HCT116 (cell line): Measurements from ENCODE around the gene COX6A2. TPM values are rescaled to one million over a fixed set of nuclear protein-coding genes. Genes with fewer than 3 reads are reported as not detected.

Source experiments
- ATAC-seq: fragments of 200-7000 bp; cut with Tn5 transposase; 2 replicates; pipeline ENCODE4 v1.9.1; 2020; ENCODE audit warnings: mild to moderate bottlenecking, moderate library complexity
- BruUV-seq: library from RNA; stranded (reverse); fragments of 400-500 nt; replicated peaks from 2 replicates; lab custom pipeline; 2021; lab: Mats Ljungman, UMichigan
- CTCF ChIA-PET: fragments of 300-600 bp; sonication (Branson Sonifier 250); formaldehyde crosslinking; loops from one replicate; lab custom pipeline; 2021; ENCODE audit warnings: antibody characterized with exemption; lab: Charles Lee
- POLR2A ChIA-PET: fragments of 300-600, 350-600 bp; sonication (Branson Sonifier 250); formaldehyde crosslinking; loops from one replicate; lab custom pipeline; 2021; ENCODE audit warnings: antibody characterized with exemption; lab: Charles Lee
- RAD21 ChIA-PET, 2 experiments: fragments of 300-600 bp; sonication (Branson Sonifier 250); formaldehyde crosslinking; loops; one replicate each; lab custom pipeline; 2023; ENCODE audit warnings: low total read pairs in 2 of 2; ENCODE audit not compliant: uncharacterized antibody in 2 of 2, unreplicated experiment in 2 of 2, low non-redundant PET in 1 of 2; lab: Charles Lee
- DNase-seq: peaks from one replicate; pipeline ENCODE4 v3.0.0-alpha.2; 2010; ENCODE audit warnings: low read depth, low spot score
- H2AFZ ChIP-seq: fragments of 200-600 bp; shearing (Covaris generic), sonication (generic); 2 replicates; pipeline ENCODE4 v1.6.1; 2017; ENCODE audit warnings: low read depth, mixed run types, mixed read lengths, antibody characterized with exemption, low read length; ENCODE audit not compliant: poor library complexity, severe bottlenecking
- H3K27ac ChIP-seq: 2 replicates; pipeline ENCODE4 v1.5.1; 2012; ENCODE audit warnings: low read depth, low read length
- H3K27me3 ChIP-seq: fragments of 200-600 bp; sonication (generic); 2 replicates; pipeline ENCODE4 v1.6.1; 2016; ENCODE audit warnings: mixed run types, low read length, mixed read lengths; ENCODE audit not compliant: insufficient read depth
- H3K36me3 ChIP-seq, 2 experiments: fragments of 200-500 bp in 1 of 2; fragments of 200-600 bp in 1 of 2; sonication (Bioruptor generic) in 1 of 2; sonication (generic) in 1 of 2; 2 replicates each; pipeline versions ENCODE4 v1.5.1 to v1.6.1; 2014 to 2016; ENCODE audit warnings: low read length in 2 of 2, inconsistent platforms in 1 of 2, mixed read lengths in 1 of 2, mixed run types in 1 of 2; ENCODE audit not compliant: insufficient read depth in 2 of 2, control insufficient read depth in 1 of 2
- H3K4me1 ChIP-seq, 2 experiments: fragments of 200-600 bp in 1 of 2; sonication (generic) in 1 of 2; 2 replicates each; pipeline versions ENCODE4 v1.5.1 to v1.6.1; 2012 to 2017; ENCODE audit warnings: low read length in 2 of 2, inconsistent platforms in 1 of 2, mild to moderate bottlenecking in 1 of 2, mixed read lengths in 1 of 2, mixed run types in 1 of 2, moderate library complexity in 1 of 2; ENCODE audit not compliant: insufficient read depth in 2 of 2, control insufficient read depth in 1 of 2
- H3K4me2 ChIP-seq: fragments of 200-600 bp; sonication (generic); 2 replicates; pipeline ENCODE4 v1.6.1; 2017; ENCODE audit warnings: mixed run types, low read length, mixed read lengths
- H3K4me3 ChIP-seq, 2 experiments: fragments of 200-600 bp in 1 of 2; sonication (generic) in 1 of 2; replicated peaks in 1 of 2; 2 replicates each; pipeline ENCODE4 v1.5.1; 2011 to 2016; ENCODE audit warnings: low read length in 2 of 2, control low read depth in 1 of 2, low read depth in 1 of 2, mild to moderate bottlenecking in 1 of 2, mixed read lengths in 1 of 2, mixed run types in 1 of 2
- H3K79me2 ChIP-seq: fragments of 200-600 bp; sonication (generic); 2 replicates; pipeline ENCODE4 v1.6.1; 2017; ENCODE audit warnings: mild to moderate bottlenecking, mixed run types, low read length, moderate library complexity, mixed read lengths; ENCODE audit not compliant: insufficient read depth
- H3K9ac ChIP-seq: fragments of 200-600 bp; sonication (generic); 2 replicates; pipeline ENCODE4 v1.6.1; 2016; ENCODE audit warnings: low read length, mixed read lengths
- H3K9me2 ChIP-seq: fragments of 200-600 bp; sonication (generic), shearing (Covaris generic); 2 replicates; pipeline ENCODE4 v1.6.1; 2017; ENCODE audit warnings: mixed run types, mild to moderate bottlenecking, moderate library complexity; ENCODE audit not compliant: insufficient read depth
- H3K9me3 ChIP-seq, 2 experiments: fragments of 200-500 bp in 1 of 2; fragments of 200-600 bp in 1 of 2; sonication (Bioruptor generic) in 1 of 2; sonication (generic) in 1 of 2; 2 replicates each; pipeline ENCODE4 v1.6.1; 2014 to 2017; ENCODE audit warnings: low read length in 2 of 2, mixed read lengths in 2 of 2, inconsistent platforms in 1 of 2, low read depth in 1 of 2, mild to moderate bottlenecking in 1 of 2, mixed run types in 1 of 2, moderate library complexity in 1 of 2; ENCODE audit not compliant: control insufficient read depth in 1 of 2, insufficient read depth in 1 of 2
- H4K20me1 ChIP-seq: fragments of 200-600 bp; sonication (generic), shearing (Covaris generic); 2 replicates; pipeline ENCODE4 v1.6.1; 2017; ENCODE audit warnings: mixed run types, mild to moderate bottlenecking, moderate library complexity; ENCODE audit not compliant: insufficient read depth
- CBX3 ChIP-seq: IDR thresholded peaks from 2 replicates; pipeline ENCODE4 v1.6.1; 2012; ENCODE audit warnings: low read depth
- CEBPB ChIP-seq: IDR thresholded peaks from 2 replicates; pipeline ENCODE4 v1.6.1; 2012; ENCODE audit warnings: low read depth
- ELF1 ChIP-seq: IDR thresholded peaks from 2 replicates; pipeline ENCODE4 v1.6.1; 2012; ENCODE audit warnings: low read depth, borderline replicate concordance
- EZH2 ChIP-seq: fragments of 200-600 bp; sonication (generic); IDR thresholded peaks from 2 replicates; pipeline ENCODE4 v1.6.1; 2017; ENCODE audit warnings: antibody characterized with exemption, mixed run types
- EZH2phosphoT487 ChIP-seq: fragments of 200-600 bp; IDR thresholded peaks from 2 replicates; pipeline ENCODE4 v1.6.1; 2018; ENCODE audit warnings: antibody characterized with exemption, borderline replicate concordance
- FOSL1 ChIP-seq: IDR thresholded peaks from 2 replicates; pipeline ENCODE4 v1.6.1; 2012; ENCODE audit warnings: low read depth
- JUND ChIP-seq: IDR thresholded peaks from 2 replicates; pipeline ENCODE4 v1.6.1; 2012
- RAD21 ChIP-seq: IDR thresholded peaks from 2 replicates; pipeline ENCODE4 v1.6.1; 2012; ENCODE audit warnings: low read depth, mild to moderate bottlenecking
- SIN3A ChIP-seq: IDR thresholded peaks from 2 replicates; pipeline ENCODE4 v1.6.1; 2012; ENCODE audit warnings: low read depth
- SP1 ChIP-seq: IDR thresholded peaks from 2 replicates; pipeline ENCODE4 v1.6.1; 2012; ENCODE audit warnings: low read depth
- SRF ChIP-seq: IDR thresholded peaks from 2 replicates; pipeline ENCODE4 v1.6.1; 2012; ENCODE audit warnings: low read depth
- YY1 ChIP-seq: IDR thresholded peaks from 2 replicates; pipeline ENCODE4 v1.6.1; 2011; ENCODE audit warnings: low read length, low read depth, moderate library complexity, mild to moderate bottlenecking; ENCODE audit not compliant: insufficient replicate concordance; ENCODE audit errors: extremely low read depth
- ZFX ChIP-seq: fragments of 450-650 bp; IDR thresholded peaks from 2 replicates; pipeline ENCODE4 v1.6.1; 2017
- ZNF274 ChIP-seq: fragments of 200-500 bp; sonication (Bioruptor generic); IDR thresholded peaks from 2 replicates; pipeline ENCODE4 v1.6.1; 2014; ENCODE audit warnings: mild to moderate bottlenecking, low read depth, low read length, inconsistent platforms
- intact Hi-C: fragments of 100-400 bp; cut with micrococcal nuclease; formaldehyde crosslinking; loops from 2 replicates; pipeline ENCODE4 v1.10.0; 2022
- total RNA-seq: library from RNA; stranded (reverse); gene quantifications from one replicate; pipeline ENCODE4 v1.2.1, GENCODE V29; 2021; ENCODE audit not compliant: unreplicated experiment
- TF ChIP-seq, protein P1 (sequence below): IDR thresholded peaks from 2 replicates; pipeline ENCODE4 v1.6.1; 2011; ENCODE audit warnings: mild to moderate bottlenecking, low read length, moderate library complexity; ENCODE audit not compliant: insufficient replicate concordance; ENCODE audit errors: extremely low read depth
- TF ChIP-seq, protein P2 (sequence below): IDR thresholded peaks from 2 replicates; pipeline ENCODE4 v1.6.1; 2012; ENCODE audit warnings: low read depth
- TF ChIP-seq, protein P3 (sequence below): IDR thresholded peaks from 2 replicates; pipeline ENCODE4 v1.6.1; 2012
- TF ChIP-seq, protein P4 (sequence below), 3 experiments: fragments of 200-600 bp in 1 of 3; sonication (generic) in 1 of 3; IDR thresholded peaks in 2 of 3; conservative IDR thresholded peaks in 1 of 3; 2 replicates each; pipeline ENCODE4 v1.5.1; 2012 to 2017; ENCODE audit warnings: low read depth in 2 of 3, low read length in 2 of 3, antibody characterized with exemption in 1 of 3, borderline replicate concordance in 1 of 3, control low read depth in 1 of 3, mild to moderate bottlenecking in 1 of 3, mixed read lengths in 1 of 3, mixed run types in 1 of 3, moderate library complexity in 1 of 3; ENCODE audit not compliant: insufficient read depth in 1 of 3

Gene COX6A2
- total RNA-seq, 1 experiment from 2014 or later = not detected

DNA sequence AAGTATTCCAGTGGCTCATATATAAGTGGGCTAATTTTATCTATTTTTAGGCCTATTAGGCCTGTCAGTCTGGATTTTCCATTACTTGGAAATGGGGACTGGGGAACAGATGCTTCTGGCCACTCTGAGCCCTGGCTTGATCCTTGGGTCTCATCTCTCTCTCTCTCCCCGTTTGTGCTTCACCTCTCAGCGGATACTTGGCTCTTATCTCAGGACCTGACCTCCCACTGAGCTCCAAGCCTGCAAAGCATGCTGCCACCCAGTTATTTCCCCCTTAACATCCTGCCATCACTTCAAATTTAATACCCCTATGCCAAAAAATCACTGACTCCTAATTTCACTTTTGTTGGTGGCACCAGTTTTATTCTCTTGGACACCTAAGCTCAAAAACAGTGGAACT lies 10.3 kb upstream of the COX6A2 start:
- no peak overlapping the region for H3K4me3 ChIP-seq
- H3K36me3 ChIP-seq = no peaks in the 10 kb centered on the region
- no peak overlapping the region for H3K4me2 ChIP-seq
- TF ChIP-seq SRF = no peak
- TF ChIP-seq ZFX = no peak
- TF ChIP-seq, protein P1, sequence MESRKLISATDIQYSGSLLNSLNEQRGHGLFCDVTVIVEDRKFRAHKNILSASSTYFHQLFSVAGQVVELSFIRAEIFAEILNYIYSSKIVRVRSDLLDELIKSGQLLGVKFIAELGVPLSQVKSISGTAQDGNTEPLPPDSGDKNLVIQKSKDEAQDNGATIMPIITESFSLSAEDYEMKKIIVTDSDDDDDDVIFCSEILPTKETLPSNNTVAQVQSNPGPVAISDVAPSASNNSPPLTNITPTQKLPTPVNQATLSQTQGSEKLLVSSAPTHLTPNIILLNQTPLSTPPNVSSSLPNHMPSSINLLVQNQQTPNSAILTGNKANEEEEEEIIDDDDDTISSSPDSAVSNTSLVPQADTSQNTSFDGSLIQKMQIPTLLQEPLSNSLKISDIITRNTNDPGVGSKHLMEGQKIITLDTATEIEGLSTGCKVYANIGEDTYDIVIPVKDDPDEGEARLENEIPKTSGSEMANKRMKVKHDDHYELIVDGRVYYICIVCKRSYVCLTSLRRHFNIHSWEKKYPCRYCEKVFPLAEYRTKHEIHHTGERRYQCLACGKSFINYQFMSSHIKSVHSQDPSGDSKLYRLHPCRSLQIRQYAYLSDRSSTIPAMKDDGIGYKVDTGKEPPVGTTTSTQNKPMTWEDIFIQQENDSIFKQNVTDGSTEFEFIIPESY = no peak
- TF ChIP-seq, protein P2, sequence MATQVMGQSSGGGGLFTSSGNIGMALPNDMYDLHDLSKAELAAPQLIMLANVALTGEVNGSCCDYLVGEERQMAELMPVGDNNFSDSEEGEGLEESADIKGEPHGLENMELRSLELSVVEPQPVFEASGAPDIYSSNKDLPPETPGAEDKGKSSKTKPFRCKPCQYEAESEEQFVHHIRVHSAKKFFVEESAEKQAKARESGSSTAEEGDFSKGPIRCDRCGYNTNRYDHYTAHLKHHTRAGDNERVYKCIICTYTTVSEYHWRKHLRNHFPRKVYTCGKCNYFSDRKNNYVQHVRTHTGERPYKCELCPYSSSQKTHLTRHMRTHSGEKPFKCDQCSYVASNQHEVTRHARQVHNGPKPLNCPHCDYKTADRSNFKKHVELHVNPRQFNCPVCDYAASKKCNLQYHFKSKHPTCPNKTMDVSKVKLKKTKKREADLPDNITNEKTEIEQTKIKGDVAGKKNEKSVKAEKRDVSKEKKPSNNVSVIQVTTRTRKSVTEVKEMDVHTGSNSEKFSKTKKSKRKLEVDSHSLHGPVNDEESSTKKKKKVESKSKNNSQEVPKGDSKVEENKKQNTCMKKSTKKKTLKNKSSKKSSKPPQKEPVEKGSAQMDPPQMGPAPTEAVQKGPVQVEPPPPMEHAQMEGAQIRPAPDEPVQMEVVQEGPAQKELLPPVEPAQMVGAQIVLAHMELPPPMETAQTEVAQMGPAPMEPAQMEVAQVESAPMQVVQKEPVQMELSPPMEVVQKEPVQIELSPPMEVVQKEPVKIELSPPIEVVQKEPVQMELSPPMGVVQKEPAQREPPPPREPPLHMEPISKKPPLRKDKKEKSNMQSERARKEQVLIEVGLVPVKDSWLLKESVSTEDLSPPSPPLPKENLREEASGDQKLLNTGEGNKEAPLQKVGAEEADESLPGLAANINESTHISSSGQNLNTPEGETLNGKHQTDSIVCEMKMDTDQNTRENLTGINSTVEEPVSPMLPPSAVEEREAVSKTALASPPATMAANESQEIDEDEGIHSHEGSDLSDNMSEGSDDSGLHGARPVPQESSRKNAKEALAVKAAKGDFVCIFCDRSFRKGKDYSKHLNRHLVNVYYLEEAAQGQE = no peak
- no peak for TF ChIP-seq SIN3A
- TF ChIP-seq, protein P3, sequence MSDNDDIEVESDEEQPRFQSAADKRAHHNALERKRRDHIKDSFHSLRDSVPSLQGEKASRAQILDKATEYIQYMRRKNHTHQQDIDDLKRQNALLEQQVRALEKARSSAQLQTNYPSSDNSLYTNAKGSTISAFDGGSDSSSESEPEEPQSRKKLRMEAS = no peak
- TF ChIP-seq SP1 = no peak
- no peak for TF ChIP-seq ZNF274
- no peak for TF ChIP-seq CEBPB
- no peak for TF ChIP-seq YY1
- TF ChIP-seq, protein P4, sequence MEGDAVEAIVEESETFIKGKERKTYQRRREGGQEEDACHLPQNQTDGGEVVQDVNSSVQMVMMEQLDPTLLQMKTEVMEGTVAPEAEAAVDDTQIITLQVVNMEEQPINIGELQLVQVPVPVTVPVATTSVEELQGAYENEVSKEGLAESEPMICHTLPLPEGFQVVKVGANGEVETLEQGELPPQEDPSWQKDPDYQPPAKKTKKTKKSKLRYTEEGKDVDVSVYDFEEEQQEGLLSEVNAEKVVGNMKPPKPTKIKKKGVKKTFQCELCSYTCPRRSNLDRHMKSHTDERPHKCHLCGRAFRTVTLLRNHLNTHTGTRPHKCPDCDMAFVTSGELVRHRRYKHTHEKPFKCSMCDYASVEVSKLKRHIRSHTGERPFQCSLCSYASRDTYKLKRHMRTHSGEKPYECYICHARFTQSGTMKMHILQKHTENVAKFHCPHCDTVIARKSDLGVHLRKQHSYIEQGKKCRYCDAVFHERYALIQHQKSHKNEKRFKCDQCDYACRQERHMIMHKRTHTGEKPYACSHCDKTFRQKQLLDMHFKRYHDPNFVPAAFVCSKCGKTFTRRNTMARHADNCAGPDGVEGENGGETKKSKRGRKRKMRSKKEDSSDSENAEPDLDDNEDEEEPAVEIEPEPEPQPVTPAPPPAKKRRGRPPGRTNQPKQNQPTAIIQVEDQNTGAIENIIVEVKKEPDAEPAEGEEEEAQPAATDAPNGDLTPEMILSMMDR (IDR thresholded peaks at IDR 0.05 in 2 of 3, conservative IDR thresholded peaks at IDR 0.05 in 1 of 3; ENCODE audit: borderline replicate concordance in 1 of 3, insufficient read depth in 1 of 3, low read depth in 2 of 3, low read length in 2 of 3) = no peak
- no peak for TF ChIP-seq EZH2
- TF ChIP-seq JUND = no peak
- TF ChIP-seq ELF1 = no peak
- TF ChIP-seq CBX3 = no peak
- no peak for TF ChIP-seq EZH2phosphoT487
- no peak for TF ChIP-seq FOSL1
- TF ChIP-seq RAD21 = no peak
- no TSS peak for BruUV-seq
- ATAC-seq (no peak), DNase-seq (no peak)
- no peaks in the 10 kb centered on the region for H3K79me2 ChIP-seq
- no peak overlapping the region for H3K9ac ChIP-seq
- POLR2A ChIA-PET = no interaction called here
- H2AFZ ChIP-seq = no peak overlapping the region
- no peaks in the 10 kb centered on the region for H4K20me1 ChIP-seq
- intact Hi-C loops = no loop called here
- no peaks in the 10 kb centered on the region for H3K9me2 ChIP-seq
- CTCF ChIA-PET = no interaction called here
- RAD21 ChIA-PET = no interaction called here
- no peak overlapping the region for H3K27ac ChIP-seq
- no peaks in the 10 kb centered on the region for H3K27me3 ChIP-seq
- peaks cover 6 to 23% of the 10 kb centered on the region in 2 experiments; a peak in 3 of 4 replicates for H3K4me1 ChIP-seq
- no peaks in the 10 kb centered on the region for H3K9me3 ChIP-seq
